8988T (cell line): Measurements from ENCODE around the gene DNAI4.
"Not testable (repeated sequence)": the region's sequence is repeated elsewhere in the genome, so short reads cannot be mapped to it uniquely, and the experiment has no call there.

Experiments
- DNase-seq: peaks from one replicate; pipeline ENCODE4 v3.0.0; 2011

The DNAI4 gene

GRCh38 chr1:66927528-66927927, 2.9 kb upstream of the DNAI4 start:
- no peak for DNase-seq

- no peak for DNase-seq
Measured at GRCh38 chr1:66925944-66926343, 1.3 kb upstream of the DNAI4 start.

- DNase-seq = no peak
Measured at GRCh38 chr1:66925558-66925910, 878 bp upstream of the DNAI4 start.

- DNase-seq = no peak
Measured at GRCh38 chr1:66920543-66920942, 4.1 kb downstream of the DNAI4 start.

- DNase-seq = no peak
Measured at GRCh38 chr1:66919828-66920227, 4.8 kb downstream of the DNAI4 start.

GRCh38 chr1:66919063-66919462, 5.6 kb downstream of the DNAI4 start:
- no peak for DNase-seq

- no peak for DNase-seq
Measured at GRCh38 chr1:66917476-66917875, 7.2 kb downstream of the DNAI4 start.

- no peak for DNase-seq
Measured at GRCh38 chr1:66916320-66916719, 8.3 kb downstream of the DNAI4 start.

GRCh38 chr1:66915203-66915602, 9.5 kb downstream of the DNAI4 start:
- DNase-seq = not testable (repeated sequence)

- DNase-seq = no peak
Measured at GRCh38 chr1:66893712-66894111, 30.9 kb downstream of the DNAI4 start.

GRCh38 chr1:66890621-66891020, 34.0 kb downstream of the DNAI4 start:
- no peak for DNase-seq

- DNase-seq = no peak
Measured at GRCh38 chr1:66889030-66889429, 35.6 kb downstream of the DNAI4 start.

- no peak for DNase-seq
Measured at GRCh38 chr1:66876664-66877063, 48.0 kb downstream of the DNAI4 start.

- DNase-seq = no peak
Measured at GRCh38 chr1:66873111-66873510, 51.5 kb downstream of the DNAI4 start.

- not testable (repeated sequence) for DNase-seq
Measured at GRCh38 chr1:66872024-66872423, 52.6 kb downstream of the DNAI4 start.

GRCh38 chr1:66867501-66867900, 57.2 kb downstream of the DNAI4 start:
- DNase-seq = no peak

- no peak for DNase-seq
Measured at GRCh38 chr1:66860529-66860928, 64.1 kb downstream of the DNAI4 start.

GRCh38 chr1:66853379-66853778, 71.3 kb downstream of the DNAI4 start:
- no peak for DNase-seq

- no peak for DNase-seq
Measured at GRCh38 chr1:66852870-66853269, 71.8 kb downstream of the DNAI4 start.

GRCh38 chr1:66850989-66851388, 73.7 kb downstream of the DNAI4 start:
- DNase-seq = no peak

GRCh38 chr1:66848193-66848592, 76.5 kb downstream of the DNAI4 start:
- no peak for DNase-seq

- no peak for DNase-seq
Measured at GRCh38 chr1:66840929-66841328, 83.7 kb downstream of the DNAI4 start.

- no peak for DNase-seq
Measured at GRCh38 chr1:66834926-66835325, 89.7 kb downstream of the DNAI4 start.

GRCh38 chr1:66833112-66833511, 91.5 kb downstream of the DNAI4 start:
- no peak for DNase-seq

GRCh38 chr1:66831529-66832239, 93.0 kb downstream of the DNAI4 start:
- DNase-seq = no peak

- DNase-seq = no peak
Measured at GRCh38 chr1:66824771-66825170, 99.9 kb downstream of the DNAI4 start.
